Stimulated activated CD8-positive, alpha-beta memory T cell treated with anti-CD3 and anti-CD28 coated beads, Interleukin-12 subunit alpha, Interleukin-12 subunit beta, amount 100 ng/mL, for 24 hours (primary cell): Measurements from ENCODE around the gene SNAI3.

Experiments
- DNase-seq: peaks from one replicate; pipeline ENCODE4 v3.0.0-alpha.2; 2020; ENCODE audit errors: extremely low read depth

The SNAI3 gene

DNA sequence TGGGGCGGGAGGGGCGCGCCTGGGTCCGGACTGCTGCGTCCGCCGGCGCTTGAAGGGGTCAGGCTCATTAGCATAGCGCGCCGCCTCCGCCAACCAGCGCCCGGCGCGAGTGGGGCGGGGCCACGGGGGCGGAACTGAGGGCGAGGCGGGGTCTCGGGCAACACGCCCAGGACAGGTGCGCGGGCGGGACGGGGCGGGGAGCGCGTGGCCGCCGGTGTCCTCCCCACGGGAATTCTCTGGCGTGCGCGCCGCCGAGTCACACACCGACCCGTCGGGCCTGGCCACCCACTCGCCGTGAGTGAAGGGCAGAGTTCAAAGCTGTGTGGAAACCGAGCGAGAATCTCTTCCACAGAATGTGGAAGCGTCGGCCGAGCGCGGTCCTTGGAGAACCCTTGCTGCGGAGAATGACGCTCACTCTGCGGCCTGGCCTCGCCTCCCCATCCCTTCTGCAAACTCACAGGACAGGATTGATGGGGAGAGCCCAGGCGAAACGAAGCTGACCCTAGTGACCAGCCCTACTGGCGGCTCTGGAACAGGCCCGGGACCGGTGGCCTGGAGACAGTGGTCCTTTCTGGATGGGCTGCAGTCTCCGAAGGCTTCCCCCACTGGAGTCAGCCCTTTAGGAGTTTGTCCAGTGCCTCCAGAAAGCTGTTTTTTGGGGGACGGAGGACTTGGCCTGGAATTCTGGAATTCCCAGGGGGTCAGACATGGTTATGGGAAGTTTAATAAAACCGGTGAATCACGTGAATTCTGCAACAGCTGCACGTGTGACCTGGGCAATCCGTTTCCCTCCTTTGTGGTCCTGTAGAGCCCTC is at the start of gene SNAI3:
SNAI3 (minus strand) TSS at position 69 of the 815 bp plus-strand sequence. CDS start 101 bp downstream, outside the sequence.
- DNase-seq, result peak; percentile 67

DNA sequence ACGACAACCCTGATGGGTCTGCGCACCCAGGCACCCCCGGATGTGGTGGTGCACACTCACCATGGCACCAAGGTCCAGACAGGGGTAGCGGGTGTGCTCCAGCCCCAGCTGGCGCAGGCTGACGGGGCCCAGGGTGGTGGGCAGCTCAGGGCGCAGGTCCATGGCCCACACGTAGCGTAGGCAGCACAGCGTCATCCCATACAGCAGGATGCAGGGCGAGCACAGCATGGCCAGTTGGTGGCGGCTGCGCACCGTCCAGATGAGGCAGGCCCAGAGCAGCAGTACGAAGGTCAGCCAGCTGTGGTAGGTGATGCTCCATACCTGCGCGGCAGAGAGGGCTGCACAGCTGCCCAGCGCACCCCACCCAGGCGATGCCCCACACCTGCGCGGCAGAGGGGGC is 49.8 kb upstream of the SNAI3 start:
- no peak for DNase-seq

DNA sequence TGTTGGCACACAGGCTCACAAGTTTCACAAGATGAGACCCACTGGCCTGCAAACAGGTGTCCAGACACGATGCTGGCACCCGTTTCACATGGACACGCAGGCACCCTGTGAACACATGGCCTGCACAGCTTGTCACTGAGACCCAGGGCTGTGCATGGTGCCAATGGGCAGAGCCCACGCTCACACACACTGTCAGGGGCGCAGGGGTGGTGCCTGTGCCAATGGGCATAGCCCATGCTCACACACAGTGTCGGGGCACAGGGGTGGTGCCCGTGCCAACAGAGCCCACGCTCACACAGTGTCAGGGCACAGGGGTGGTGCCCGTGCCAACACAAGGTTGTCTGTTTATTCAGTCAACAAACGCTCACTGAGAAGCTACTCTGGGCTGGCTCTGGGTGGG is 49.3 kb upstream of the SNAI3 start:
- DNase-seq, result no peak

DNA sequence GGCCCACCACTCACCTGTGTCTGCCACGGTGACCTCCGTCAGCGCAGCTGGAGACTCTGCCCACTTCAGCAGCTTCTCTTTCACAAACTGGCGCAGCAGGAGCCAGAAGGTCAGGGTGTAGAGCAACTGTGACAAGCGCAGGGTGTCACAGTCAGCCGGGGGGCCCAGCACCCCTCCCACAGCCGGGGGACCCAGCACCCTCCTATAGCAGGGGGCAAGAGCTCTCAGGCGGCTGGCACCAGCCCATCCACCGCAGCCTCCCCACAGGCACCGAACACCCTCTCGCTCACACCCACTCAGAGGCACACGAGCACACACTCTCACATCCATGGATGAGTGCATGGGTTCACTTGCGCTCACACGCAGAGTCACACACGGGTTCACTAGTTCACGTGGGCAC is 48.8 kb upstream of the SNAI3 start:
- no peak for DNase-seq

DNA sequence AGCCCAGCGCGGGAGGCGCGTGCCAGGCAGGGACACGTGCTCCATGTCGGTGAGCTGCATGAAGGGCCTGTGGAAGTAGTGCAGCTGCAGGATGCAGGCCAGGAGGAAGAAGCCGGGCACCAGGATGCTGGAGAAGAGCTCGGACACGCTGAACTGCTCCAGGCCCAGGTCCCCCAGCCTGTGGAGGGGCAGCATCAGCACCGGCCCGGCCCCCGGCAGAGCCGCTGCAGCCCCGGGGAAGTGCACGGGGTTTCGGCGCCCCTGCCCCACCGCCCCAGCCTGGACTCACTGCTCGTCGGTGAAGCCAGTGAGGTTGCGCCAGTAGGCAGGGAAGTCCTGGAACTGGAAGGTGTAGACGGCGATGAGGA is 48.0 kb upstream of the SNAI3 start:
- no peak for DNase-seq

DNA sequence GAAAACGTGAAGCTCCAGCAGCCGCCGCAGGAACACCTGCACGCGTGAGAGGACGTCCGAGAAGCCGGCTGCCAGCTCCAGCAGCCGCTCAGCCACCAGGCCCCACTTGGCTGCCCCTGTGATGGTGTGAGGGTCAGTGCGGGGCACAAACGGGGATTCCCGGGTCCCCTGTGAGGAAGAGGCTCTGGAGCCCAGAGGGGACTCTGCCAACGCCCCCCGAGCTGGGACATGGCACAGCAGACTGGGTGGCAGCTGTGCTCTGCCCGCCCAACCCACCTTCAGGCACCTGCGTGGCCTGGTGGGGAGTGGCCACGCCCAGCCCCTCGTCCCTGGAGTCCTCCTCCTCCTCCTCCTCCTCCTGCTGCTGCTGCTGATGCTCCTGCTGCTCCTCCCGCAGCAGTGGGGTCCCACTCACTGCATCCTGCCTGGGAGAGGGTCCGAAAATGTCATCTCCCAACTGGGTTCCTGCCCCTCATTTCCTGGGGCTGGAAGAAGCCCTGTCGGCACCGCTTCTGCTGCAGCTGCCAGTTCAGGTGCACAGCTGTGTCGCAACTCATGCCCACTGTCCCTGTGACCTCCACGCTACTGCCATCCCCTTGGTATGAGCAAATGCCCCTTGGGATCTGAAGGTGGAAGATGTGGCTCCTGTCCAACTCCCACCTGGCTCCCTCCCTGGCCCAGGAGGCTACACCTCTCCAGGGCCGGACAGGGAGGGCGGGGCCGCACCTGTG is 47.5 kb upstream of the SNAI3 start:
- DNase-seq, result no peak

DNA sequence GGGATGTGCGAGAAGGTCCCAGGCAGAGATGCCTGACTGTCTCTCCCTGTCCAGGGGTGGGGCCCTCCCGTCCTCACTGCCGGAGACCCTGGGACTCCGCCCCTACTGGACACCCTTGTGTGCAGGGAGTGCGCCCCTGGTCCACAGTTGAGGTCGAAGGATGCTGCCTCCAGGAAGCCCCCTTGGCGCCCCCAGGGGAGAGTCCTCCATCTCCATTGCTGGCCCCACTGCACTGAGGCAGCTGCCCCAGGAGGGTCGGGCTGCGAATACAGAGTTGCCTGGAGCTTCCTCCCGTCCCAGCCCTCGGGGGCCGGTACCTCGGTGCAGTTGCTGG is 46.6 kb upstream of the SNAI3 start:
- DNase-seq, result no peak

DNA sequence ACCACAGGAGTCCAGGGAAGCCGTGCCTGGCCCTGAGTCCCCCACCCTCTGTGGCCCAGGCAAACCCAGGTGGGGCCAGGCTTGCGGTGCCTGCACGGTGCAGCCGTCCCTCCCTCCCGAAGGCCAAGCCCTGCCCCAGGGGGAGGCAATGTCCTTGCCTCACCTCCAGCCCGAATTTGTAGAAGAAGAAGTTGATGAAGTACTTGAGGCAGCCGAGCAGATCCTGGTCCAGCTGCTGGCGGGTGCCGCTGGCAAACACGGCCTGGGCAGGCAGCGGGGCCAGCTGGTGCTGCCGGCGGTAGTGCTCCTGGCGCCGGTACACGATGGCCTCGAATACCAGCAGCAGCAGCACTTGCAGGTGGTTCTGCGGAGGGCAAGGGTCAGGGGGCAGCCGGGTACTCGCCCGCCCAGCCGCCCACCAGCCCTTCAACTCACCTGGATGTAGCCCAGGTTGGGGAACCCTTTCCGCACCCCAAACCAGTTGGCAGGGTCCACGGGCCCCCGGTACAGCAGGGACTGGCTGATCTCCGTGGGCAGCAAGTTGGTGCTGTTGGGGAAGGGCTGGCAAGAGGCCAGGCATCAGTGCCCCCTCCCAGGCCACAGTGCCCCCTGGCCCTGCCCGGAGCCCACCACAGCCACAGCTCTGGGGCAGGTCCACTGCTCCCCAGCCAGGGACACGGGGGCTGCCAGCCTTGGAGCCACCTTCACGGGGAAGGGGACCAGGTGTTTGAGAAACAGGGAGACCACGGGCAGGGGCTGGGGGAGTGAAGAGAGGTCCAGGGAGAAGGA is 46.1 kb upstream of the SNAI3 start:
- no peak for DNase-seq

DNA sequence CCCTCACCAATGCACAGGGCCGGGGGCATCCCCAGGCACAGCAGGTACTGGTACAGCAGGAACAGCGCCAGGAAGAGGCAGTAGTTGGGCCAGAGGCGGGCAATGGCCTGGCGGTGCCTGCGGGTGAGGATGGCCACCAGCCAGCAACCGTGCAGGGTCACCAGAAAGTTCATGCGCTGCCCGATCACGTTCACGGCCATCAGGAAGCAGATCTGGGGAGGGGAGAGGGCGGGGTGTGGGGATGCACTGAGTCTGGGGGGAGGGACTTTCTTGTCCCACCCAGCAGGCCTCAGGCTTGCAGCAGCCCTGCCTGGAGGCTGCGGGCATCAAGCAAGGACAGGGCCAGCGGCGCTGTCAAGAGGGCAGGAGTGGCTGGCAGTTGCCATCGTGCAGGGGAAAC is 45.4 kb upstream of the SNAI3 start:
- DNase-seq, result no peak

DNA sequence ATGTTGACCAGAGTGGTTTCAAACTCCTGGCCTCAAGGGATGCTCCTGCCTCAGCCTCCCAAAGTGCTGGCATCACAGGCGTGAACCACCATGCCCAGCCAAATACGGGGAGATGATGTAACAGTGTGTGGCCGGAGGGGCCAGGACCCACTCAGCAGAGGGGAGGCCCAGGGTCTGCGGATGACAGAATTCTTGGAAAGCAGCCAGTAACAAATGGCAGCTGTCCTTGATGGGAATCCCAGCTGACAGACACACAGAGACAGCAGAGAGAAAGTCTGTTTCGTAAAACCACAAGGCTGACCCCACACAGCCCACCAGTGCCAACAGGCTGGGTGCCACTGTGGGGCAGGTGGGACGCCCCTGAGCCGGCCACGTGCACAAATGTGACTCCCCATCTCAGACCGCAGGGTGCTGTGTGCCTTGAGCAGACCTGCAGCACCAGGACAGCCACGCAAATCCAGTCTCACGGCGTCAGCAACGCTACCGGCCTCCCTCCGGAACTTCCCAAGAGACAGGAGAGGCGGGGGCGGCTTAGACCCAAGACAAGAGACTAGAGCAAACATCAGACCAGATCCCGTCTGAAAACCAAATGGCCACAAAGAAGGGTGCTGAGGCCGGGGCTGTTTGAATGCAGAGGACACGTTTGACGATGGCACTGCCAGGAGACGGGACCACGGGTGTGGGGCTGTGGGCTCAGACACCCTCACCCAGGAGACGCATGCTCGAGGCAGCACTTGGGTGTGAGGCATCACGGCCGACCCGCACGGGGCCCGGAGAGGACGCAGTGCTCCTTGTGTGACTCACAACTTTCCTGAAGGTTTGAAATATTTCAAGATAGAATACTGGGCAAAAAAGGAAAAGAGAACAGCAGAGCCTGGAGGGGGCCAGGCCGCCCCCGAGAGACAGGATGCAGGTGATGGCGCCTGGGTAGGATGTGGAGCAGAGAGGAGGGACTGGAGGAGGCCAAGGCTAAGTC is 44.6 kb upstream of the SNAI3 start:
- DNase-seq, result no peak

DNA sequence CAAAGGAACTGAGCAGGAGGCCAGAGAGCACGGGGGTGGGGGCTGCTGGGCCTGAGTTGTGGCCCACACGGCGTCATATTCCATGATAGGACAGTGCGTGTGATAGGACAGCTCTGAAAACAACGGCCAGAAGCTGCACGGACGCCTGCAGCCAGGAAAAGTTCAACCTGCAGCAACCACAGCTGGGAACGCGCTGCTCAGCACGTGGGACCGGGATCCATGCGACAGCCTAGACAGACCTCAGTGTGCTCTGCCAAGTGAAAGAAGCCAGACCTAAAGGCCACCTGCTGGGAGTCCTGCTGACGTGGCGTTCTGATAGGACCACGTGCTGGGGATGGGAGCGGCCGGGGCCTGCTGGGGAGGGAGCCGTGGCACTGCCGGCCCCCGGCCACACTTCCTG is 41.6 kb upstream of the SNAI3 start:
- no peak for DNase-seq

DNA sequence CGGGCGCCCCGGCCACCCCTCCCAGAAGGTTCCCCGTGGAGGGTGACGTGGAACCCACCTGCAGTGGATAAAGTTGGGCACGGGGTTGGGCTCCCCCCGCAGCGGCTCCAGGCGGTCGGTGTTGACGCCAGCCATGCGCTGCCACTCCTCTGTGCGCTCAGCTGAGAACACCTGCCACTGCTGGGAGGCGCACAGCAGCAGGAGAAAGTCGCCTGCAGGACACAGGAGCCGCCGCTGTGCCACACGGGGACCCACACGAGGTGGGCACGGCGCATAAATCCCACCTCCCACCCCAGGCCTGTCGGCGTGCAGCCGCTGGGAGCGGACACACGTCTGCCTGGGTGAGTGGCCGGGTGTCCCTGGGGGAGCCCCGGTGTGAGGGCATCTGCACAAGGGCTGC is 40.7 kb upstream of the SNAI3 start:
- DNase-seq, result no peak

DNA sequence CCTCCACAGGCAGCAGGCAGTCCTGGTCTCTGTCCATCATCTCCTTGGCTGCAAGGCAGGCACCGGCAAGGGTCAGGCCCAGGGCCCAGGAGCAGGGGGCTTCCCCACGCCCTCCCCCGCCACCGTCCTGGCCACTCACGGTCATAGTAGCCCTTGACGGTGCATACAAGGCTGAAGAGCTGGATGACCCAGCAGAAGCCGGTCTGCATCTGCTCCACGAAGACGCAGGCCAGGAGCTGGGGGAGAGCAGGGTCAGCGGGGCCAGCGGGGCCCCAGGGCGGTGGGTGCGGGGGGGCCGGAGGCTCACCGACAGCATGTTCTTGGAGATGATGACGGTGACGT is 40.1 kb upstream of the SNAI3 start:
- no peak for DNase-seq

DNA sequence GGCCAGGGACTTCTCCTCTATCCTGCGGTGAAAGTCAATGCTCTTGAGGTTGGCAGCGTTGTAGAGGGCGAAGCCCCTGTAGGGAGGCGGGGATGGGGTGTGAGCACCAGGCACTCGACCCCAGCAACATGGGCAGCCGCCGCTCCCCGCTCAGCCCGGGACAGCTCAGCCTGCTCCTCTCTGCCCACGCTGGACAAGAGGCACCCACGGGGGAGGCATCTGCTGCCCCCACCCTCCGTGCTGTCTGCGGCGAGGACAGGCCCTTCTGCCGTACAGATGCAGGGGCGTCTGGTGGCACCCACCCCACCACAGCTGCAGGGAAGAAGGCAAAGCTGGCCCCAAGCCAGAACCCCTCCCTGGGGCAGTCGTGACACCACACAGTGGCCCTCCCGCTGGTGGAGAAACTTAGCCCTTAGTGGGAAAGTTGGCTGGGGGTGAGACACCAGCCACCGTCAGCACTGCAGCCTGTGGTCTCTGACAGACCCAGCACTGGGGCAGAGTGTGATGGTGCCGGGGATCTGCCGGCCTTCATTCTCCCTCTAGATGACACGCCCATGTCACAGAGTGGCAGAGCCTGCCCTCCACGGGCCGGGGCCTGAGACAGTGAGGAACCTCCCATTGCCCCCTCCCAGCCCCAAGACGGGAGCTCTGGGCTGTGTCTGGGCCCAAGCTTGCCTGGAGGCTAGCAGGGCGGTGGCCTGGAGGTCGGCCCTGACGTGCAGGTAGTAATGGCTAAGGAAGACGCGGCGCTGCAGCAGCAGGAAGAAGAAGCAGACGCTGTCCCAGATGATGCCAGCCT is 39.5 kb upstream of the SNAI3 start:
- DNase-seq, result no peak

DNA sequence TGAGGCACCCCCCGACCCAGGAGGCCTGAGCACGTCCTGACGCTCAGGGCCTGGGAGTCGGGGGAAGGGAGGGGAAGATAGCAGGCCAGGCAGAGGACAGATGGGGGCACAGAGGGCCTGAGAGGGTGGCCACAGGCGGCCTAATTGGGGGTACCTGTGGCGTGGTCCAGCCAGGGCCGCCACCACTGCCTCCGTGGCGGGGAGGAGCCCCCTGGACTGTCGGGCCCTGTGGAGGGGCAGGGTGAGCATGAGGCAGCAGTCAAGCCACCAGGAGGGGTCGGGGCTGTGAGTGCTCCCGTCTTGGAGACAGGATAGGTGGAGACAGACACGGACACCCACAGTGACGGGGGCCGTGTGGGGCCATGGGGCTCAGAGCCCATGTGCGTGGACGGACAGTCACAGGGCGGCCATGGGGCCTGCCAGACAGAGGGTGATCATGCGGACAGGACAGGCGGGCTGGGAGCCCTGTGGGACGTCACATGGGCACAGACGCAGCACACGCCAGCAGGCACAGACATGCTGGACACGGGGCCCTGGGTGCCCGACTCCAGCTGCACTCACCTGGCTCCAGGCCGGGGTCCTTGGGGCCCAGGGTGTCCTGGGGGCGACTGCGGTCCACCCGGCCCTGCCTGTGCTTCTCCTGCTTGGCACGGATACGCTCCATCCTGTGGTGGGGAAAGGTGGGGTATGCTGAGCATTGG is 38.7 kb upstream of the SNAI3 start:
- no peak for DNase-seq

DNA sequence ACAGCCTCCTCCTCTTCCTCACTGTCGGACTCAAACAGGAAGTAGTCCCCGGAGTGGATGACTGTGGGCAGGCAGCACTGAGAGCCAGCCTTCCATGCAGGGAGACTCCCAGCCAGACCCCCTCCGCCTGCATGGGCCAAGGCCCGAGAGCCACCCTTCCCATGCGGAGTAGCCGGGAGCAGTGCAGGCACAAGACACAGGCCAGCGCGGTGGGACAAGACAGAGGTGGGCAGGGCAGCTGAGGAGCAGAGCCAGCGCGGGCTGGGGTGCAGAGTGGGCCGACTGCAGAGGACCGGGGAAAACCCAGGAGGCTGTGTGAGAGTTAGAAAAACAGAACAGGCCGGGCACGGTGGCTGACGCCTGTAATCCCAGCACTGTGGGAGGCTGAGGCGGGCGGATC is 37.6 kb upstream of the SNAI3 start:
- no peak for DNase-seq

DNA sequence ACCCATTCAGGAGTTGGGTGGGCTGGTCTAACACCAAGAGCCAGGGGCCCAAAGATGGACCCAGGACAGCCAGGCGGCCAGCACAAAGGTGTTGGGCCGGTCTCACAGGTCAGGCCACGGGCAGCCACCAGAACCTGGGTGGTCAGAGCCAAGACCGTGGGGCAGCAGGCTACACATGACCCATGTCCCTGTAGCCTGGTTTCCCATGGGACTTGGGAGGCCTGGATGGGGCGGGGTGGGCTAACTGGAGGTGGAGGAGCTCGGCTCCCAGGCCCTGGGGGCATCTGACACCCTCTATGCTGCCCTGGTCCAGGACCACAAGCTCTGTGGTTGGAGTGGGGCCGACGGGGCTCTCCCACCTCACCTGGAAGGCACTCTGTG is 37.2 kb upstream of the SNAI3 start:
- no peak for DNase-seq

DNA sequence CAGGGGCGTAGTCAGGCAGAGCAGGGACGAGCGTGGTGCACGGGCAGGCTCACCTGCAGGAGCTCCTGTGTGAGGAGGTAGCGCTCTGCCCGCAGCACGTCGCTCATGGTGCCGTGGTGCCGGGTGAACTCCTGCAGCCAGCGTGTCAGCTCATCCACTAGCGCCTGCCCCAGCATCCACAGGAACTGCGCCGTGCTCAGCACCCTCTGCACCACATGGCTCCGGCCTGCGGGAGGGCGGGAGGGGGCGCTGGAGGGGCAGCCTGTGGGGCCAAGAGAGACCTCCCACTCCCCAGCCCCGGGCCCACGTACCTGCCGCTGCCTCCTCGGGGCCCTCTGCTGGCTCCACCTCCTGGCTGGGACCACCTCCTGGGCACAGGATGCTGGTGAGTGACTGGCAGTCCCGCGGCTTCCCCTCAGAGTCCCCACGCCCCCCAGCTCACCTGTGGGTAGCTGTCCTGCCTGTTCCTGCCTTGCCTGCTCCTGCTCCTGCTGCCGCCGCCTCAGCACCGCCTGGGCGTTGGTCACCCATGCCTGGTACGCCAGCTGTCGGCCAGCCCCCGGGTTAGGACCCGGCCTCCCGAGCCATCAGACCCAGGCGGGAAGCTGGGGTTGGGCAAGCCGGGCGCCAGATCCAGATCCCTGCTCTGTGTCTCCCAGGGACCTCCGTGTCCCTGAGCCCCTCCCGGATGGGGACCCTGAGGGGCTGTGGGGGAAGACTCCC is 36.6 kb upstream of the SNAI3 start:
- DNase-seq, result no peak
